ES-I3 (cell line): ENCODE measurements around the gene YOD1.

ENCODE experiments used
- H3K36me3 ChIP-seq: 2 replicates; pipeline ENCODE4 v1.6.1; 2013; ENCODE audit warnings: mild to moderate bottlenecking, low read length, control low read depth, moderate library complexity; ENCODE audit not compliant: insufficient read depth
- H3K4me1 ChIP-seq: 2 replicates; pipeline ENCODE4 v1.6.1; 2013; ENCODE audit warnings: mild to moderate bottlenecking, control low read depth, low read length; ENCODE audit not compliant: insufficient read depth
- H3K9ac ChIP-seq: 2 replicates; pipeline ENCODE4 v1.6.1; 2013; ENCODE audit warnings: low read depth, mild to moderate bottlenecking, low read length, moderate library complexity
- H3K9me3 ChIP-seq: 2 replicates; pipeline ENCODE4 v1.6.1; 2013; ENCODE audit warnings: mild to moderate bottlenecking, low read length, moderate library complexity; ENCODE audit not compliant: control insufficient read depth, insufficient read depth

Gene YOD1

GRCh38 chr1:207031016-207031415 lies 20.0 kb downstream of the YOD1 start:
- peaks cover 28% of the 10 kb centered on the region for H3K4me1 ChIP-seq
- no peak overlapping the region for H3K9ac ChIP-seq
- no peaks in the 10 kb centered on the region for H3K9me3 ChIP-seq
- H3K36me3 ChIP-seq, result no peaks in the 10 kb centered on the region

GRCh38 chr1:207030522-207031009 lies 20.4 kb downstream of the YOD1 start:
- H3K9me3 ChIP-seq, result no peaks in the 10 kb centered on the region
- H3K9ac ChIP-seq, result no peak overlapping the region
- no peaks in the 10 kb centered on the region for H3K36me3 ChIP-seq
- H3K4me1 ChIP-seq, result peaks cover 33% of the 10 kb centered on the region

DNA sequence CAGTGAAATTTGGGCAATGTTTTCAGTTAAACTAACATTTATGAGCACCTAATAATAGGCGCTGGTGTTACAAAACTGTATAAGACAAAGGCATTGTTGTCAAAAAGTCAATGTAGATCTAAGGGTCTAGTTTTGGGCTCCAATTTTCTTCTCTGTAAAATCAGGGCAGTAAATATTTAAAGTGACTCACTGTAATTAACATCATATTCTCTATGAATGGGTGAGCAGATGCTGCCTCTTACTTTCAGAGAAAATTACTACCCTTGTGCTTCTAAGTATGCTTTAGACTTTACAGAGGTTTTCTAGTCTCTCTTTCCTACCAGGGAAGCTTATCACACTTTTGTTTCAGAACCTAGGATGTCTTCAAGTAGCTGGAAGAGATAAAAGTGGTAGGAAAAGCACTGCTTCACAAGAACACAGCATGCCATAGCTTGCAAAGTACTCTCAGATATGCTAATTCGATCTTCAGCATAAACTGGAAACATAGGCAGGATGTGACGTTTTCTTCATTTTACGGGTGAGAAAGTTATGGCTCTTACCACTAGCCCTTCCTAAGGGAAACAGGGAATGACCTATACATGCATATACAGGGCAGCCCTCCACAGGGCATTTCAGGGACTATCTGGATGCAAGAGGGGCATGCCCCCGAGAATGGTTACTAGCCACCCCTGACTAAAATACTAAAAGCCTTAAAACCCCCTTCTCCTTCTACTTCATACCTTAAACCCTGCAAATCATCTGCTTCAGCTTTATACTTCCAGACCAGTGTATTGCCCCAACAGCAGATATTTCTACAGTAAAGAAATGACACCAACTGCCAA lies 21.1 kb downstream of the YOD1 start:
- no peak overlapping the region for H3K9ac ChIP-seq
- H3K9me3 ChIP-seq, result no peaks in the 10 kb centered on the region
- no peaks in the 10 kb centered on the region for H3K36me3 ChIP-seq
- H3K4me1 ChIP-seq, result peaks cover 35% of the 10 kb centered on the region

DNA sequence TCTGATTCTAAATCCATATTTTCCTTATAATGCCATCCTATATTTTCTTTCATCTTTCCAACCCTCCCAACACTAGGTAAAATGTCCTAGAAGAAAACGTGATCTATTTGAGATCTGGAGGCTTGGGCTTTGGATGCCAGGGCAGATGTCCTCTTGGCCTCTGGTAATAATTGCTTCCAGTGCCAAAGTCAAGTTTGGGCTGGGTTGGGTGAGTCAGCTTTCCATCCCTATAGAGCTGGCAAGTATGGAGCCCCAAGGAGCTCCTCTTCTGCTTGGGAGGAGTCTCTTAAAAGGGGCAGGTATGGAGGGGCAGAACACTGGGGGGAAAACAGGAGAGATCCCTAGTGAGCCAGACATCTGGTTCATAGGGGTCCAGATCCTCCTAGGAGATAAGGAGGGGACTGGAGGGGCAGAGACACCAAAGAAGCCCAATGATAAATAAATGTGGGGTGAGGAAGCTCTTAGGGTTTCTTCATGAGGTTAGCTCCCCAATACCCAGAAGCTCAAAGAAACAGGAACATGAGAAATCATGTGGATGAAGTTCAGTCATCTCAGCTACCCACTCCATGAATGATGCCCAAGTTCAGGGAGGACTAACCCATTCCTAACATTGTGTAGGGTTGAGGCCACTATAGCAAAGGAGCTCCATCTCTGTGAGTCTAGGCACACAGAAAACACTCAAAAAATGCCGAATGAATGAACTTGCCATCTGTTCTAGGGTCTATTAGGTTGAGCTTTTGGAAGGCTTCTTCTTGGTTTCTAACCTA lies 21.9 kb downstream of the YOD1 start:
- no peak overlapping the region for H3K9ac ChIP-seq
- H3K36me3 ChIP-seq, result no peaks in the 10 kb centered on the region
- H3K4me1 ChIP-seq, result peaks cover 32% of the 10 kb centered on the region
- no peaks in the 10 kb centered on the region for H3K9me3 ChIP-seq

- no peak overlapping the region for H3K9ac ChIP-seq
- H3K9me3 ChIP-seq, result no peaks in the 10 kb centered on the region
- peaks cover 27% of the 10 kb centered on the region for H3K4me1 ChIP-seq
These were observed 23.1 kb downstream of the YOD1 start for GRCh38 chr1:207027921-207028320.

GRCh38 chr1:207027206-207027777 lies 23.7 kb downstream of the YOD1 start:
- H3K4me1 ChIP-seq, result peaks cover 24% of the 10 kb centered on the region
- no peaks in the 10 kb centered on the region for H3K36me3 ChIP-seq
- no peaks in the 10 kb centered on the region for H3K9me3 ChIP-seq
- no peak overlapping the region for H3K9ac ChIP-seq

More at GRCh38 chr1:207027921-207028320, 23.1 kb downstream of the YOD1 start:
- H3K36me3 ChIP-seq, result no peaks in the 10 kb centered on the region

- Histone ChIP-seq H3K9me3 (no peaks in the 10 kb centered on the region), H3K4me1 (peaks cover 13% of the 10 kb centered on the region)
These were observed 24.9 kb downstream of the YOD1 start for GRCh38 chr1:207026104-207026534.

DNA sequence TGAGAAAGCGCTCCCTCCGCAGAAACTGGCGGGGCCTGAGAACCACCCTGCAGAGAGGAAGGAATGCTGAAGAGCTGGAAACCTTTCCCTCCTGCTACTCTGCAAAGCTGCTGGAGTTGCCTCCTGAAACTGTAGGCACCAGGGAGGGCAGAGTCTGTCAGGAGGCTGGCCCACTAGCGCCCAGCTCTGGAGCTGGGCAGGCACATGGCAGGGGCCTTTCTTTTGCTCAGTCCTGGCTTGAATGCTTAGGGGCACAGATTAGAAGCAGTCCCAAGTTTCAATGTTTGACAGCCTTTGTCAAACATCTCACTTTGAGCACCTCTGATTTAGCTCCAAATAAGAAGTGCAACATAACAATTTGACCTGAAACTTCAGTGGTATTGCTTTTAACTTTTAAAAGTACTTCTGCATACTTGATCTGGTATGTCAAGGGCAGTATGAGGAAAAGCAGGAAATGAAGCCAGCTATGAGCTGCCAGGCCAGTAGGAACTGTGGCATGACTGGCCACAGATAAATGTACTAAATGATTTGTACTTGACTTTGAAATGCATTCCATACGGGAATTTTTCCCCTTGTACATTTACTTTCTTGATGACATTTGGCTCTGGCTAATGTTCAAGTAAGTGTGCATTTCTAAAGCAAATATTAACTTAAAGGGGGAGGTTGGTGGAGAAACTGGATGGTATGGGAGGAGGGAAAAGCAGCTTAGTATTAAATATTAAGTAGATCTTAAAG lies 25.7 kb downstream of the YOD1 start:
- Histone ChIP-seq H3K4me1 (peaks cover 13% of the 10 kb centered on the region), H3K9me3 (no peaks in the 10 kb centered on the region), H3K36me3 (no peaks in the 10 kb centered on the region), H3K9ac (no peak overlapping the region; the same call in 1 of the 2 replicates)

More at GRCh38 chr1:207026104-207026534, 24.9 kb downstream of the YOD1 start:
- H3K36me3 ChIP-seq, result no peaks in the 10 kb centered on the region
- H3K9ac ChIP-seq, result no peak overlapping the region

GRCh38 chr1:207024202-207025145 lies 26.5 kb downstream of the YOD1 start:
- H3K4me1 ChIP-seq, result peaks cover 13% of the 10 kb centered on the region
- no peak overlapping the region for H3K9ac ChIP-seq
- H3K36me3 ChIP-seq, result no peaks in the 10 kb centered on the region
- H3K9me3 ChIP-seq, result no peaks in the 10 kb centered on the region

- Histone ChIP-seq H3K4me1 (peaks cover 13% of the 10 kb centered on the region), H3K9ac (no peak overlapping the region)
These were observed 27.9 kb downstream of the YOD1 start for GRCh38 chr1:207022996-207023679.

GRCh38 chr1:207021876-207022596 lies 29.0 kb downstream of the YOD1 start:
- H3K4me1 ChIP-seq, result peaks cover 13% of the 10 kb centered on the region
- H3K9me3 ChIP-seq, result no peaks in the 10 kb centered on the region
- H3K36me3 ChIP-seq, result no peaks in the 10 kb centered on the region
- H3K9ac ChIP-seq, result no peak overlapping the region

More at GRCh38 chr1:207022996-207023679, 27.9 kb downstream of the YOD1 start:
- H3K36me3 ChIP-seq, result no peaks in the 10 kb centered on the region
- no peaks in the 10 kb centered on the region for H3K9me3 ChIP-seq

GRCh38 chr1:207021139-207021861 lies 29.7 kb downstream of the YOD1 start:
- H3K4me1 ChIP-seq, result peaks cover 13% of the 10 kb centered on the region
- no peaks in the 10 kb centered on the region for H3K36me3 ChIP-seq
- H3K9ac ChIP-seq, result no peak overlapping the region
- H3K9me3 ChIP-seq, result no peaks in the 10 kb centered on the region
